Effector memory CD4-positive, alpha-beta T cell (primary cell): ENCODE measurements around the gene HDAC6.

ENCODE experiments used
- DNase-seq, 3 donors: peaks; one replicate each; pipeline ENCODE4 v3.0.0-alpha.2; 2020
- H3K27ac ChIP-seq: 2 replicates; pipeline ENCODE4 v1.7.0; 2013; ENCODE audit warnings: mild to moderate bottlenecking, low read length, moderate library complexity; ENCODE audit not compliant: insufficient read depth, poor library complexity, severe bottlenecking
- H3K27me3 ChIP-seq: replicated peaks from 2 replicates; pipeline ENCODE4 v1.7.0; 2013; ENCODE audit warnings: mild to moderate bottlenecking, low read length; ENCODE audit not compliant: insufficient read depth, control insufficient read depth, poor library complexity, severe bottlenecking
- H3K36me3 ChIP-seq: 2 replicates; pipeline ENCODE4 v1.7.0; 2013; ENCODE audit warnings: mild to moderate bottlenecking, low read length, moderate library complexity; ENCODE audit not compliant: control insufficient read depth, insufficient read depth
- H3K4me1 ChIP-seq: 2 replicates; pipeline ENCODE4 v1.7.0; 2013; ENCODE audit warnings: low read length, mild to moderate bottlenecking; ENCODE audit not compliant: control insufficient read depth, insufficient read depth, poor library complexity, severe bottlenecking
- H3K4me3 ChIP-seq: 2 replicates; pipeline ENCODE4 v1.7.0; 2013; ENCODE audit warnings: low read length, low read depth, mild to moderate bottlenecking; ENCODE audit not compliant: insufficient read depth, poor library complexity, severe bottlenecking
- H3K9me3 ChIP-seq: 2 replicates; pipeline ENCODE4 v1.7.0; 2013; ENCODE audit warnings: mild to moderate bottlenecking, low read length, moderate library complexity; ENCODE audit not compliant: control insufficient read depth

Gene HDAC6

GRCh38 chrX:48787505-48788443 is 14.1 kb upstream of the HDAC6 start:
- no peaks in the 10 kb centered on the region for H3K36me3 ChIP-seq
- H3K27me3 ChIP-seq = no peaks in the 10 kb centered on the region
- no peaks in the 10 kb centered on the region for H3K4me1 ChIP-seq
- H3K4me3 ChIP-seq = no peak overlapping the region
- no peaks in the 10 kb centered on the region for H3K9me3 ChIP-seq
- no peak overlapping the region for H3K27ac ChIP-seq
- no peak for DNase-seq

- Histone ChIP-seq H3K4me1 (no peaks in the 10 kb centered on the region), H3K27me3 (no peaks in the 10 kb centered on the region), H3K36me3 (no peaks in the 10 kb centered on the region), H3K27ac (no peak overlapping the region), H3K4me3 (no peak overlapping the region), H3K9me3 (no peaks in the 10 kb centered on the region)
- no peak for DNase-seq
Measured at GRCh38 chrX:48789366-48790220, 12.3 kb upstream of the HDAC6 start.

- Histone ChIP-seq H3K4me3 (no peak overlapping the region), H3K9me3 (no peaks in the 10 kb centered on the region), H3K27me3 (no peaks in the 10 kb centered on the region), H3K27ac (no peak overlapping the region), H3K4me1 (no peaks in the 10 kb centered on the region), H3K36me3 (no peaks in the 10 kb centered on the region)
- DNase-seq = no peak
Measured at GRCh38 chrX:48790477-48790876, 11.4 kb upstream of the HDAC6 start.

GRCh38 chrX:48791063-48791820 is 10.6 kb upstream of the HDAC6 start:
- Histone ChIP-seq H3K36me3 (no peaks in the 10 kb centered on the region), H3K27ac (no peak overlapping the region), H3K4me1 (no peaks in the 10 kb centered on the region), H3K27me3 (no peaks in the 10 kb centered on the region), H3K9me3 (no peaks in the 10 kb centered on the region), H3K4me3 (no peak overlapping the region)
- no peak for DNase-seq

GRCh38 chrX:48792219-48792618 is 9.6 kb upstream of the HDAC6 start:
- Histone ChIP-seq H3K36me3 (no peaks in the 10 kb centered on the region), H3K27me3 (no peaks in the 10 kb centered on the region), H3K9me3 (no peaks in the 10 kb centered on the region), H3K4me1 (no peaks in the 10 kb centered on the region), H3K27ac (no peak overlapping the region), H3K4me3 (no peak overlapping the region)
- no peak for DNase-seq

- Histone ChIP-seq H3K27ac (no peak overlapping the region), H3K36me3 (no peaks in the 10 kb centered on the region), H3K4me1 (no peaks in the 10 kb centered on the region), H3K4me3 (no peak overlapping the region), H3K27me3 (no peaks in the 10 kb centered on the region), H3K9me3 (no peaks in the 10 kb centered on the region)
- no peak for DNase-seq
Measured at GRCh38 chrX:48793935-48794334, 7.9 kb upstream of the HDAC6 start.

GRCh38 chrX:48794340-48794910 is 7.4 kb upstream of the HDAC6 start:
- DNase-seq = no peak
- no peaks in the 10 kb centered on the region for H3K9me3 ChIP-seq
- no peak overlapping the region for H3K27ac ChIP-seq
- no peaks in the 10 kb centered on the region for H3K36me3 ChIP-seq
- no peaks in the 10 kb centered on the region for H3K4me1 ChIP-seq
- no peaks in the 10 kb centered on the region for H3K27me3 ChIP-seq
- no peak overlapping the region for H3K4me3 ChIP-seq

GRCh38 chrX:48794911-48795515 is 6.9 kb upstream of the HDAC6 start:
- Histone ChIP-seq H3K9me3 (no peaks in the 10 kb centered on the region), H3K27ac (no peak overlapping the region)
- DNase-seq = no peak

GRCh38 chrX:48798318-48798717 is 3.5 kb upstream of the HDAC6 start:
- Histone ChIP-seq H3K27ac (no peak overlapping the region), H3K4me1 (no peaks in the 10 kb centered on the region), H3K27me3 (no peaks in the 10 kb centered on the region), H3K36me3 (no peaks in the 10 kb centered on the region), H3K4me3 (no peak overlapping the region), H3K9me3 (no peaks in the 10 kb centered on the region)
- no peak for DNase-seq

More at GRCh38 chrX:48794911-48795515, 6.9 kb upstream of the HDAC6 start:
- Histone ChIP-seq H3K4me3 (no peak overlapping the region), H3K36me3 (no peaks in the 10 kb centered on the region), H3K4me1 (no peaks in the 10 kb centered on the region), H3K27me3 (no peaks in the 10 kb centered on the region)
